Esophagus squamous epithelium (tissue), 4 donors: Measurements from ENCODE around the gene ZNF322.

ENCODE experiments used
- CTCF ChIP-seq, 6 experiments: fragments of 450-650 bp in 4 of 6; fragments of 200-600 bp in 2 of 6; sonication (generic) in 2 of 6; IDR thresholded peaks; one replicate each; pipeline ENCODE4 v1.5.1; 2016 to 2019; ENCODE audit warnings: antibody characterized with exemption in 6 of 6, mild to moderate bottlenecking in 4 of 6, moderate library complexity in 4 of 6
- POLR2A ChIP-seq, 4 donors: fragments of 450-650 bp; IDR thresholded peaks; one replicate each; pipeline ENCODE4 v1.6.1; 2017; ENCODE audit warnings: antibody characterized with exemption in 4 of 4, mild to moderate bottlenecking in 4 of 4, moderate library complexity in 3 of 4

GRCh38 chr6:26594131-26594498 is 65.4 kb downstream of the ZNF322 start:
- no peak for TF ChIP-seq CTCF (IDR thresholded peaks at IDR 0.05)
- no peak for TF ChIP-seq POLR2A (IDR thresholded peaks at IDR 0.05)
